HEK293T (cell line): ENCODE measurements around the gene DHRS12.

Experiments
- CTCF ChIA-PET: fragments of 350-600 bp; formaldehyde crosslinking; extraction: SDS; loops from one replicate; lab custom pipeline; 2021; ENCODE audit warnings: antibody characterized with exemption, inconsistent platforms; lab: Yijun Ruan, JAX
- POLR2A ChIA-PET: fragments of 350-600 bp; formaldehyde crosslinking; extraction: SDS; loops from one replicate; lab custom pipeline; 2020; ENCODE audit warnings: antibody characterized with exemption, inconsistent platforms; lab: Yijun Ruan, JAX
- DNase-seq: peaks from one replicate; pipeline ENCODE4 v3.0.0; 2012; ENCODE audit warnings: mixed read lengths; ENCODE audit errors: extremely low spot score
- ARNT ChIP-seq: fragments of 450-650 bp; IDR thresholded peaks from 2 replicates; pipeline ENCODE4 v1.6.1; 2017; ENCODE audit warnings: mild to moderate bottlenecking
- BHLHE40 ChIP-seq: fragments of 450-650 bp; IDR thresholded peaks from 2 replicates; pipeline ENCODE4 v1.6.1; 2016; ENCODE audit warnings: mild to moderate bottlenecking, moderate library complexity, borderline replicate concordance
- CTBP1 ChIP-seq: fragments of 450-650 bp; IDR thresholded peaks from 2 replicates; pipeline ENCODE4 v1.6.1; 2016; ENCODE audit warnings: borderline replicate concordance
- ELF4 ChIP-seq: fragments of 450-650 bp; IDR thresholded peaks from 2 replicates; pipeline ENCODE4 v1.6.1; 2017; ENCODE audit warnings: antibody characterized with exemption
- FOXA1 ChIP-seq: fragments of 450-650 bp; IDR thresholded peaks from 2 replicates; pipeline ENCODE4 v1.6.1; 2016; ENCODE audit warnings: mild to moderate bottlenecking
- FOXK2 ChIP-seq: fragments of 450-650 bp; IDR thresholded peaks from 2 replicates; pipeline ENCODE4 v1.6.1; 2016; ENCODE audit warnings: mild to moderate bottlenecking
- FOXM1 ChIP-seq: fragments of 450-650 bp; IDR thresholded peaks from 2 replicates; pipeline ENCODE4 v1.6.1; 2017; ENCODE audit warnings: mild to moderate bottlenecking, borderline replicate concordance
- HDGF ChIP-seq: fragments of 450-650 bp; IDR thresholded peaks from 2 replicates; pipeline ENCODE4 v1.6.1; 2017; ENCODE audit warnings: antibody characterized with exemption, borderline replicate concordance
- L3MBTL2 ChIP-seq: fragments of 450-650 bp; conservative IDR thresholded peaks from 2 replicates; pipeline ENCODE4 v1.6.1; 2016; ENCODE audit warnings: mild to moderate bottlenecking
- LEF1 ChIP-seq: fragments of 450-650 bp; IDR thresholded peaks from 2 replicates; pipeline ENCODE4 v1.6.1; 2017; ENCODE audit warnings: mild to moderate bottlenecking, borderline replicate concordance
- NFRKB ChIP-seq: fragments of 450-650 bp; IDR thresholded peaks from 2 replicates; pipeline ENCODE4 v1.6.1; 2016; ENCODE audit warnings: mild to moderate bottlenecking, moderate library complexity
- PKNOX1 ChIP-seq: fragments of 450-650 bp; IDR thresholded peaks from 2 replicates; pipeline ENCODE4 v1.6.1; 2016
- SP1 ChIP-seq: fragments of 450-650 bp; IDR thresholded peaks from 2 replicates; pipeline ENCODE4 v1.6.1; 2017
- SUZ12 ChIP-seq: fragments of 450-650 bp; IDR thresholded peaks from 2 replicates; pipeline ENCODE4 v1.6.1; 2016; ENCODE audit warnings: mild to moderate bottlenecking
- TARDBP ChIP-seq: fragments of 450-650 bp; IDR thresholded peaks from 2 replicates; pipeline ENCODE4 v1.6.1; 2016
- ZNF384 ChIP-seq: fragments of 450-650 bp; IDR thresholded peaks from 2 replicates; pipeline ENCODE4 v1.6.1; 2016

The DHRS12 gene

GRCh38 chr13:51780099-51780498 is 23.9 kb downstream of the DHRS12 start:
- ChIA-PET CTCF (interaction anchor here (0.8 kb wide), 1 partner anchor 16 kb away, joined by 3 read pairs; no protein-coding TSS in a partner anchor), POLR2A (no interaction called here)

GRCh38 chr13:51778392-51778791 is 25.6 kb downstream of the DHRS12 start:
- TF ChIP-seq TARDBP (no peak), HDGF (no peak), CTBP1 (no peak), SP1 (no peak), NFRKB (no peak), L3MBTL2 (no peak), ARNT (no peak), ELF4 (no peak), SUZ12 (no peak), FOXM1 (no peak), FOXK2 (no peak)
- ChIA-PET CTCF (no interaction called here), POLR2A (no interaction called here)
- no peak for DNase-seq

More at GRCh38 chr13:51780099-51780498, 23.9 kb downstream of the DHRS12 start:
- TF ChIP-seq ZNF384 (no peak), ARNT (no peak), HDGF (no peak), ELF4 (no peak), CTBP1 (no peak), FOXK2 (no peak), TARDBP (no peak), FOXA1 (no peak), PKNOX1 (no peak), LEF1 (no peak), BHLHE40 (no peak), L3MBTL2 (no peak), SUZ12 (no peak), FOXM1 (no peak), NFRKB (no peak), SP1 (no peak)
- no peak for DNase-seq

- TF ChIP-seq BHLHE40, result no peak
- TF ChIP-seq ARNT, result no peak
- TF ChIP-seq FOXK2, result no peak
- TF ChIP-seq CTBP1, result no peak
- TF ChIP-seq ZNF384, result no peak
- TF ChIP-seq PKNOX1, result no peak
- CTCF ChIA-PET, result no interaction called here
- DNase-seq, result no peak
- POLR2A ChIA-PET, result no interaction called here
Measured at GRCh38 chr13:51777921-51778320, 26.0 kb downstream of the DHRS12 start.

GRCh38 chr13:51776179-51776578 is 27.8 kb downstream of the DHRS12 start:
- DNase-seq, result no peak
- no peak for TF ChIP-seq SUZ12
- no peak for TF ChIP-seq LEF1
- no peak for TF ChIP-seq ELF4
- no peak for TF ChIP-seq ZNF384
- no peak for TF ChIP-seq FOXK2
- no peak for TF ChIP-seq HDGF
- TF ChIP-seq TARDBP, result no peak
- TF ChIP-seq ARNT, result no peak
- CTCF ChIA-PET, result no interaction called here
- POLR2A ChIA-PET, result no interaction called here

GRCh38 chr13:51773515-51773914 is 30.4 kb downstream of the DHRS12 start:
- ChIA-PET POLR2A (no interaction called here), CTCF (no interaction called here)
- no peak for DNase-seq
- TF ChIP-seq SUZ12 (no peak), FOXK2 (no peak), HDGF (no peak), TARDBP (no peak), CTBP1 (no peak), PKNOX1 (no peak), SP1 (no peak), L3MBTL2 (no peak), LEF1 (no peak), ZNF384 (no peak), NFRKB (no peak), FOXA1 (no peak)

GRCh38 chr13:51772781-51773180 is 31.2 kb downstream of the DHRS12 start:
- no peak for DNase-seq
- TF ChIP-seq PKNOX1 (no peak), FOXK2 (no peak), L3MBTL2 (no peak), ELF4 (no peak), NFRKB (no peak), CTBP1 (no peak), BHLHE40 (no peak), SP1 (no peak), TARDBP (no peak), FOXA1 (no peak), ZNF384 (no peak), HDGF (no peak), LEF1 (no peak), SUZ12 (no peak), ARNT (no peak), FOXM1 (no peak)
- ChIA-PET CTCF (interaction anchor here (0.6 to 0.8 kb wide), 2 partner anchors 9 to 116 kb away, joined by 3 read pairs; no protein-coding TSS in a partner anchor), POLR2A (no interaction called here)
